Activated B cell treated with CpG ODN at 0.5 μM for 24 hours (primary cell): ENCODE measurements around the gene GNG7. TPM values are rescaled to one million over a fixed set of nuclear protein-coding genes. Genes with fewer than 3 reads are reported as not detected.

Experiments
- ATAC-seq: fragments of 200-7000 bp; cut with Tn5 transposase; one replicate; pipeline ENCODE4 v1.10.0; 2021; ENCODE audit warnings: low read depth, mild to moderate bottlenecking, moderate library complexity
- CTCF ChIA-PET: fragments of 350-600 bp; sonication (Branson Sonifier 250); formaldehyde crosslinking; loops from one replicate; lab custom pipeline; 2021; ENCODE audit warnings: antibody characterized with exemption; lab: Charles Lee
- POLR2A ChIA-PET: fragments of 350-600 bp; sonication (Branson Sonifier 250); formaldehyde crosslinking; loops from one replicate; lab custom pipeline; 2021; ENCODE audit warnings: antibody characterized with exemption; lab: Charles Lee
- DNase-seq: peaks from one replicate; pipeline ENCODE4 v3.0.0; 2022
- H3K27ac Mint-ChIP-seq: one replicate; pipeline ENCODE4 v1.8.0; 2020; ENCODE audit warnings: mixed read lengths
- H3K27me3 Mint-ChIP-seq: one replicate; pipeline ENCODE4 v1.8.0; 2021; ENCODE audit warnings: mixed read lengths
- H3K36me3 Mint-ChIP-seq: one replicate; pipeline ENCODE4 v1.8.0; 2021; ENCODE audit warnings: low read depth, mixed read lengths
- H3K4me1 Mint-ChIP-seq: one replicate; pipeline ENCODE4 v1.8.0; 2021; ENCODE audit warnings: mixed read lengths
- H3K4me3 Mint-ChIP-seq: one replicate; pipeline ENCODE4 v1.8.0; 2020; ENCODE audit warnings: mild to moderate bottlenecking, mixed read lengths
- H3K9me3 Mint-ChIP-seq: one replicate; pipeline ENCODE4 v1.8.0; 2020; ENCODE audit warnings: mixed read lengths
- intact Hi-C: fragments of 100-400 bp; cut with micrococcal nuclease; formaldehyde crosslinking; loops from one replicate; pipeline ENCODE4 v1.15.1; 2024
- total RNA-seq: library from RNA; stranded (reverse); gene quantifications from 2 replicates; pipeline ENCODE4 v1.2.3, GENCODE V29; 2022
- TF ChIP-seq, protein P1 (sequence below): fragments of 200-600 bp; IDR thresholded peaks from one replicate; pipeline ENCODE4 v1.8.0; 2022; ENCODE audit warnings: antibody characterized with exemption, mild to moderate bottlenecking

GNG7 gene
- total RNA-seq, 1 donor from 2014 or later, result 35.4 TPM

DNA sequence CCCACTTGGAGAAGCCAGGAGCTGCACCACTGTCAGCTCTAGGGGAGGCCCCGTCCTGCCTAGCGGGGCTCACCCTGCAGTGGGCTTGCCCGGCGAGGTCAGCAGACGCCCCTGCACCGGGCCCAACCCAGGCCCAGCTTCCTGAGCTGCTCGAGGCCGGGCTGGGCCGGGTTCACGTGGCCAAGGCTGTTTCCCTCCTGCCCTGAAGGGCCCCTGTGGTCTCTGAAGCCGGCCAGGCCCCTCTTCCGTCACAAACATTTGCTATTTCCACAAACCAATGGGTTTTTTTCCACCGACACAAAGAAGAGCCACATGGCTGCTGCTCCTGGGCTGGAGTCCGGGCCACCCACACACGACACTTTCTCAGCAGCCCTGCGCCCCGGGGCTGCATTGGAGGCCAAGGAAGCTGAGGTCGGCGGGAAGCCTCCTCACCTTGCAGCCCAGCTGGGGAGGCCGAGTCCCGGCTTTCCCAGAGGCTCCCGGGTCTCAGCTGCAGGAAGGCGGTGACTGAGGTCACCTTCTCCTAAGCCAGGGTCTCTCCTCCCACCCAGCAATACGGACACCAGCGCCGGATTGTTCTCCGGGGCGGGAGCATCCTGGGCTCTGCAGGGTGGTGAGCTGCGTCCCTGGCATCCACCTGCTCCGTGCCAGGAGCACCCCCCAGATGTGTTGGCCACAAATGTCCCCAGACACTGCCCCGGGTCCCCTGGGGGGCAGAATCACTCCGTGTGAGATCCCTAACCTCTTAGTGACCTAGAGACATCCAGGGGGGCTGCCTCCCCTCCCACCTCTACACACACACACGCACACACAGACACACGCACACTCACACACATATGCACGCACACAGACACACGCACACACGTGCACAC, 146.0 kb downstream of the GNG7 start:
- H3K27ac Mint-ChIP-seq, result peak overlapping the region; percentile 59
- peaks cover 44% of the 10 kb centered on the region for H3K4me1 Mint-ChIP-seq
- CTCF ChIA-PET, result no interaction called here
- no peak overlapping the region for H3K4me3 Mint-ChIP-seq
- H3K36me3 Mint-ChIP-seq, result peaks cover 19% of the 10 kb centered on the region
- no peaks in the 10 kb centered on the region for H3K27me3 Mint-ChIP-seq
- no peak for ATAC-seq
- POLR2A ChIA-PET, result no interaction called here
- intact Hi-C loops, result no loop called here
- DNase-seq, result no peak
- TF ChIP-seq, protein P1, sequence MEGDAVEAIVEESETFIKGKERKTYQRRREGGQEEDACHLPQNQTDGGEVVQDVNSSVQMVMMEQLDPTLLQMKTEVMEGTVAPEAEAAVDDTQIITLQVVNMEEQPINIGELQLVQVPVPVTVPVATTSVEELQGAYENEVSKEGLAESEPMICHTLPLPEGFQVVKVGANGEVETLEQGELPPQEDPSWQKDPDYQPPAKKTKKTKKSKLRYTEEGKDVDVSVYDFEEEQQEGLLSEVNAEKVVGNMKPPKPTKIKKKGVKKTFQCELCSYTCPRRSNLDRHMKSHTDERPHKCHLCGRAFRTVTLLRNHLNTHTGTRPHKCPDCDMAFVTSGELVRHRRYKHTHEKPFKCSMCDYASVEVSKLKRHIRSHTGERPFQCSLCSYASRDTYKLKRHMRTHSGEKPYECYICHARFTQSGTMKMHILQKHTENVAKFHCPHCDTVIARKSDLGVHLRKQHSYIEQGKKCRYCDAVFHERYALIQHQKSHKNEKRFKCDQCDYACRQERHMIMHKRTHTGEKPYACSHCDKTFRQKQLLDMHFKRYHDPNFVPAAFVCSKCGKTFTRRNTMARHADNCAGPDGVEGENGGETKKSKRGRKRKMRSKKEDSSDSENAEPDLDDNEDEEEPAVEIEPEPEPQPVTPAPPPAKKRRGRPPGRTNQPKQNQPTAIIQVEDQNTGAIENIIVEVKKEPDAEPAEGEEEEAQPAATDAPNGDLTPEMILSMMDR, result no peak
- H3K9me3 Mint-ChIP-seq, result no peaks in the 10 kb centered on the region

DNA sequence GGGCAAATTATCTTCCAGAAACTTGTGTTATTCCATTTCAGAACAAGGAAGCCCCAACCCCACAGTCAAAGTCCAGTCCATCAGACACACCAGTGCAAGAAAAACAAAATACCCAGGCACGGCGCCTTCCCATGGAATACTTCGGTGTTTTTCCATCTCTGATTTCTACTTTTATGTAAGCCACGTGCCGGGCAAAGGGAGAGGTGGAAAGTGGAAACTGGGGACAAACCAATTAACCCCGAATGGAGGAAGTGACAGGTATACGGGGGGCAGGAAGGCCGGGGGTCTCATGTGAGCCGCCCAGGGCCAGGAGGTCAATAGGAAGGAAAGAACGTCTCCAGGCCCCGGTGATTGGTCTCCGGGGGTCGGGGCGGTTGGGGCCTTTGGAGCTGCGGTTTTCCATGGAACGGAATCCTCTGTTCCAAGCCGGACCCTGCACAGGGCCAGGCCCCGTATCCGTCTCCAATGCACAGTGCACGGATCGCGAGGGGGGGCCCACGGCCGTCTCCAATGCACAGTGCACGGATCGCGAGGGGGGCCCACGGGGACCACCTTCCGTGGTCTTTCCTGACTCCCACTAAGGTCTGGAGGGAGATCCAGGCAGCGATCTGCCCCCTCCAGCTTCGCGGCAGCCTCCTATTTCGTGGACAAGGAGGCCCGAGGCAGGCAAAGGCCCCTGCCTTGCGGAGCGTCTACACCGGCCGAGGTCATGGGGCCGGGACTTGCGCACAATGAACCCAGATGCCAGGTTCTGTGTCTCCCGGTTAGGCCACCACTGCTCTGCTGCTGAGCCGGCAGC, 146.9 kb downstream of the GNG7 start:
- CTCF ChIA-PET, result no interaction called here
- DNase-seq, result no peak
- H3K27ac Mint-ChIP-seq, result peak overlapping the region; percentile 16
- TF ChIP-seq, protein P1, result no peak
- H3K4me3 Mint-ChIP-seq, result no peak overlapping the region
- POLR2A ChIA-PET, result interaction anchor here (0.6 to 4.4 kb wide), 2 partner anchors 78 to 507 kb away, joined by 5 to 125 read pairs; partner anchors contain the start of gene GADD45B
- ATAC-seq, result no peak
- no peaks in the 10 kb centered on the region for H3K27me3 Mint-ChIP-seq
- peaks cover 19% of the 10 kb centered on the region for H3K36me3 Mint-ChIP-seq
- H3K4me1 Mint-ChIP-seq, result peaks cover 38% of the 10 kb centered on the region
- intact Hi-C loops, result no loop called here
- no peaks in the 10 kb centered on the region for H3K9me3 Mint-ChIP-seq

DNA sequence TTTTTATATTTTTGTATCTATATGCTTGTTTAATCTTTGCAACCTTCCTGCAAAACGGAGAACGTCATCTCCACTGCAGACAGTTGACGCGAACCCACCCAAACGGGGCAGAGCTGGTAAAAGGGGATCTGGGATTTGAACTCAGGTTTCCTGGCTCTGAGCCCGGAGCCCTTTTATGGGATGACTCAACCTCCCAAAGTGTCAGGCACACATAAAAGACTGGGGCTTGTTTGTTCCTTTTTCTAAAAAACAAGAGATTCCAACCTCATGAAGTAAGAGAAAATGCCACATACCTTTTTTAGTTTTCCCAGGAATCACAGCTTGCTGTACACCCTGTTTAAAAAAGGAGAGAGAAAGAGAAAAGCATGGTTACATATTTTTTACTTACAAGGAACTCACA, 147.6 kb downstream of the GNG7 start:
- peak overlapping the region; percentile 35 for H3K27ac Mint-ChIP-seq
- peaks cover 31% of the 10 kb centered on the region for H3K4me1 Mint-ChIP-seq
- no peak overlapping the region for H3K4me3 Mint-ChIP-seq
- no peak for DNase-seq
- intact Hi-C loops, result no loop called here
- H3K27me3 Mint-ChIP-seq, result no peaks in the 10 kb centered on the region
- peaks cover 19% of the 10 kb centered on the region for H3K36me3 Mint-ChIP-seq
- CTCF ChIA-PET, result no interaction called here
- H3K9me3 Mint-ChIP-seq, result no peaks in the 10 kb centered on the region
- POLR2A ChIA-PET, result interaction anchor here (0.7 to 4.4 kb wide), 3 partner anchors 10 to 77 kb away, joined by 3 to 125 read pairs (median 5); partner anchors contain the start of gene GADD45B
- TF ChIP-seq, protein P1, result no peak
- no peak for ATAC-seq

DNA sequence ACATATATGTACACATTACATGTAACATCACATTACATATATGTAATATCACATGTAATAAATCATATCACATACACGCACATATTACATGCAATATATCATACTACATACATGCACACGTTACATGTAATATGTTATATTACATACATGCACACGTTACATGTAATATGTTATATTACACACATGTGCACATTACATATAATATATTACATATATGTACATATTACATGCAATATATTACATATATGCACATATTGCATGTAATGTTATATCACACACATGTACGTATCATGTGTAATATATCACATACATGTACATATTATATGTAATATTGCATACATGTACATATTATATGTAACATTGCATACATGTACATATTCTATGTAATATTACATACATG, 149.0 kb downstream of the GNG7 start:
- H3K27ac Mint-ChIP-seq, result no peak overlapping the region
- CTCF ChIA-PET, result interaction anchor here (0.6 to 1.8 kb wide), 3 partner anchors 9 to 80 kb away, joined by 3 to 5 read pairs (median 3); no protein-coding TSS in a partner anchor

More for the DNA sequence above, 149.0 kb downstream of the GNG7 start:
- DNase-seq (no peak), ATAC-seq (no peak)
- POLR2A ChIA-PET, result interaction anchor here (0.6 to 4.4 kb wide), 15 partner anchors 8 to 667 kb away, joined by 3 to 125 read pairs (median 5); partner anchors contain the start of gene GADD45B
- no peaks in the 10 kb centered on the region for H3K27me3 Mint-ChIP-seq
- TF ChIP-seq, protein P1, result no peak
- peaks cover 26% of the 10 kb centered on the region for H3K36me3 Mint-ChIP-seq
- no peaks in the 10 kb centered on the region for H3K9me3 Mint-ChIP-seq
- intact Hi-C loops, result loop anchor here (1.0 kb wide), 4 partner anchors 8 to 79 kb away; no protein-coding TSS in a partner anchor
- no peak overlapping the region for H3K4me3 Mint-ChIP-seq
- peaks cover 28% of the 10 kb centered on the region for H3K4me1 Mint-ChIP-seq
